Sigmoid colon (tissue), 7 donors: Measurements from ENCODE around the gene MASTL. TPM values are rescaled to one million over a fixed set of nuclear protein-coding genes. Genes with fewer than 3 reads are reported as not detected.

Experiments
- DNase-seq: peaks from one replicate; pipeline ENCODE4 v3.0.0-alpha.2; 2019
- H3K27ac ChIP-seq, 4 donors: fragments of 200-600 bp; sonication (generic); one replicate each; pipeline ENCODE4 v1.5.1; 2016 to 2019; ENCODE audit warnings: mild to moderate bottlenecking in 1 of 4
- H3K27me3 ChIP-seq, 3 donors: fragments of 200-600 bp; sonication (generic); one replicate each; pipeline ENCODE4 v1.5.1; 2019; ENCODE audit warnings: mild to moderate bottlenecking in 1 of 3
- H3K36me3 ChIP-seq, 4 donors: fragments of 200-600 bp; sonication (generic); one replicate each; pipeline ENCODE4 v1.5.1; 2016 to 2019
- H3K4me1 ChIP-seq, 4 donors: fragments of 200-600 bp; sonication (generic); one replicate each; pipeline ENCODE4 v1.5.1; 2017 to 2019
- H3K4me3 ChIP-seq, 4 donors: fragments of 200-600 bp; sonication (generic); one replicate each; pipeline ENCODE4 v1.5.1; 2017 to 2019; ENCODE audit warnings: mild to moderate bottlenecking in 2 of 4, moderate library complexity in 1 of 4
- H3K9me3 ChIP-seq, 4 donors: fragments of 200-600 bp in 3 of 4; sonication (generic) in 3 of 4; one replicate each; pipeline versions ENCODE4 v1.5.1 to v1.6.1; 2013 to 2019
- EP300 ChIP-seq, 4 donors: sonication (generic); formaldehyde crosslinking; IDR thresholded peaks; one replicate each; pipeline ENCODE4 v1.6.1; 2017; ENCODE audit warnings: antibody characterized with exemption in 4 of 4
- POLR2A ChIP-seq, 2 donors: fragments of 450-650 bp; IDR thresholded peaks; one replicate each; pipeline ENCODE4 v1.6.1; 2016; ENCODE audit warnings: antibody characterized with exemption in 2 of 2, mild to moderate bottlenecking in 2 of 2, moderate library complexity in 2 of 2
- POLR2AphosphoS5 ChIP-seq, 4 donors: sonication (generic); formaldehyde crosslinking; IDR thresholded peaks; one replicate each; pipeline ENCODE4 v1.6.1; 2017; ENCODE audit warnings: antibody characterized with exemption in 4 of 4
- WGBS, 2 donors: extraction: QIAGEN DNeasy Blood & Tissue Kit; methylation state at CpG; one replicate each; pipeline ENCODE4 v1.1.7; 2013; 5-methylcytosine and 5-hydroxymethylcytosine counted together
- intact Hi-C: fragments of 100-400 bp; cut with DNase I; formaldehyde crosslinking; loops from one replicate; pipeline ENCODE4 v1.15.1; 2023
- polyA plus RNA-seq, 3 donors: library from polyadenylated mRNA; stranded (reverse); fragments of 200-250 nt; gene quantifications; one replicate each; pipeline ENCODE4 v1.2.3, GENCODE V29; 2013
- total RNA-seq, 4 donors: library from RNA; depleted of rRNA; stranded (reverse); fragments of >200 nt; gene quantifications; one replicate each; pipeline ENCODE4 v1.1.0, GENCODE V29; 2016
- TF ChIP-seq, protein P1 (sequence below), 4 experiments: fragments of 450-650 bp in 3 of 4; fragments of 200-600 bp in 1 of 4; IDR thresholded peaks; one replicate each; pipeline ENCODE4 v1.5.1; 2016 to 2019; ENCODE audit warnings: antibody characterized with exemption in 4 of 4, mild to moderate bottlenecking in 3 of 4, moderate library complexity in 2 of 4
- donor health status: healthy with polysubstance abuse.
- donor health status: Bipolar disorder and iron deficiency.
- donor health status: healthy.

Gene MASTL
- total and polyA plus RNA-seq, 7 donors: 1.8 to 6.6 (median 4.9) TPM

DNA sequence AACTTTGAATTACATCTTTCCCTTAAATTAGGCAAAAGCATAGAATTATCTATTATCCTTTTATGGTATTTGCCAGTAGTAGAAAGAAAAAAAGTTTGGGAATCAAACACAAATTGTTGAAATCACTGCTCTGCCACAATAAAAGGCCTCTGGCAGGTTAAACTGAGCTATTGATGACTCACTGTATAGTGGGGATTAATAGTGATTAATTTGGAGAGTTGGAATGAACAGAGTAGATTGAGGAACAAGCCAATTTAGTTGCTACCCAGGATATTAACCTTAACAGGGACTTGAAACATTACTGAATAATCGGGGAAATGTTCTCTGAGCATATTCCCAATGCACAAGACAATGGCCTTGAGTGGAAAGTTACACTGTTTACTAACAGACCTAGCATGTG lies 33.1 kb downstream of the MASTL start:
- Histone ChIP-seq H3K27me3 (no peaks in the 10 kb centered on the region), H3K4me3 (no peak overlapping the region), H3K4me1 (no peaks in the 10 kb centered on the region), H3K36me3 (peaks cover 0 to 28% (median 2%) of the 10 kb centered on the region in 4 donors), H3K27ac (no peak overlapping the region), H3K9me3 (no peaks in the 10 kb centered on the region)
- intact Hi-C loops: no loop called here
- TF ChIP-seq EP300 (IDR thresholded peaks at IDR 0.05) (no peak), POLR2A (IDR thresholded peaks at IDR 0.05) (no peak), POLR2AphosphoS5 (IDR thresholded peaks at IDR 0.05) (no peak)
- TF ChIP-seq, protein P1, sequence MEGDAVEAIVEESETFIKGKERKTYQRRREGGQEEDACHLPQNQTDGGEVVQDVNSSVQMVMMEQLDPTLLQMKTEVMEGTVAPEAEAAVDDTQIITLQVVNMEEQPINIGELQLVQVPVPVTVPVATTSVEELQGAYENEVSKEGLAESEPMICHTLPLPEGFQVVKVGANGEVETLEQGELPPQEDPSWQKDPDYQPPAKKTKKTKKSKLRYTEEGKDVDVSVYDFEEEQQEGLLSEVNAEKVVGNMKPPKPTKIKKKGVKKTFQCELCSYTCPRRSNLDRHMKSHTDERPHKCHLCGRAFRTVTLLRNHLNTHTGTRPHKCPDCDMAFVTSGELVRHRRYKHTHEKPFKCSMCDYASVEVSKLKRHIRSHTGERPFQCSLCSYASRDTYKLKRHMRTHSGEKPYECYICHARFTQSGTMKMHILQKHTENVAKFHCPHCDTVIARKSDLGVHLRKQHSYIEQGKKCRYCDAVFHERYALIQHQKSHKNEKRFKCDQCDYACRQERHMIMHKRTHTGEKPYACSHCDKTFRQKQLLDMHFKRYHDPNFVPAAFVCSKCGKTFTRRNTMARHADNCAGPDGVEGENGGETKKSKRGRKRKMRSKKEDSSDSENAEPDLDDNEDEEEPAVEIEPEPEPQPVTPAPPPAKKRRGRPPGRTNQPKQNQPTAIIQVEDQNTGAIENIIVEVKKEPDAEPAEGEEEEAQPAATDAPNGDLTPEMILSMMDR (IDR thresholded peaks at IDR 0.05): no peak
- 91% methylated on average over 1 of the region's 1 CpG for WGBS, 2 donors
- no peak for DNase-seq

DNA sequence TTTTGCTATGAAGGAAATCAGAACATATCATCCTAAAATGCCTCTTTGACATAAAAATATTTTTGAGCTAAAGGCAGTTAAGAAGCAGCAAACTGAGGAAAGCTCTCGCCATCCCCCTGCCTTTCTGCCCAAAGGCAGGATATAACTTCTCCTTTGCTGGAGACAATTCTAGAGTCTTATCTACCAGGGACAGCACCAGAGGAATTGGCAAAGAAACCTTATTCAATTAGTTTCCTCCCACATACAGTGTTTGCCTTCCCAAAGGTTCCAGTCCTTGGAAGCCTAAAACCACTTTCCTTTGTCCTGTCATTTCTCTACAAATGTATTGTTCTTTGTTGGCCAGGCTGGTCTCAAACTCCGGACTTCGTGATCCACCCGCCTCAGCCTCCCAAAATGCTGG lies 33.7 kb downstream of the MASTL start:
- intact Hi-C loops: no loop called here
- no peaks in the 10 kb centered on the region for H3K9me3 ChIP-seq
- no peak overlapping the region for H3K4me3 ChIP-seq
- DNase-seq: no peak
- no peaks in the 10 kb centered on the region for H3K27me3 ChIP-seq
- no peaks in the 10 kb centered on the region for H3K4me1 ChIP-seq
- peaks cover 0 to 28% (median 2%) of the 10 kb centered on the region in 4 donors for H3K36me3 ChIP-seq
- 97 to 98% methylated on average over 4 of the region's 4 CpGs for WGBS, 2 donors
- H3K27ac ChIP-seq: no peak overlapping the region
- TF ChIP-seq POLR2AphosphoS5 (IDR thresholded peaks at IDR 0.05) (no peak), POLR2A (IDR thresholded peaks at IDR 0.05) (no peak), EP300 (IDR thresholded peaks at IDR 0.05) (no peak)
- TF ChIP-seq, protein P1 (IDR thresholded peaks at IDR 0.05): no peak

DNA sequence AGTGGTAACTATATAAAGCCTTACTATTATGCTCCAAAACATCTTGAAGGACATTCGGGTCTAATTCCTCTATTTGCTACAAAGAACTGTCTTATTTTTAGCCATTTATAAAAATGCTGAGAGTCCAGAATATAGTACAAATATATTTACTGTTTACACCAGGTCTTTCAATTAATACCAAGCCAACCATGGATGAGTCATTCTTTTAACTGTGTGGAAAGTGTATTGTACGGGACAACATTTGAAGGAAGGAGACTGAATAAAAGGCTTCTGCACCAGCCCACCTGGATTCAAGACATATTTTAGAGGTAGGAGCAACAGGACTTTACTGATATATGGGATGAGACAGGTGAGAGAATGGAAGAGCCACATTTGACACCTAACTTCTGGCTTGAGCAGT lies 35.4 kb downstream of the MASTL start:
- peaks cover 0 to 31% (median 2%) of the 10 kb centered on the region in 4 donors for H3K36me3 ChIP-seq
- WGBS, 2 donors: 83 to 88% methylated on average over 2 of the region's 2 CpGs
- H3K27ac ChIP-seq: no peak overlapping the region
- no peaks in the 10 kb centered on the region for H3K9me3 ChIP-seq
- H3K27me3 ChIP-seq: no peaks in the 10 kb centered on the region
- H3K4me1 ChIP-seq: no peaks in the 10 kb centered on the region
- no peak overlapping the region for H3K4me3 ChIP-seq
- TF ChIP-seq, protein P1 (IDR thresholded peaks at IDR 0.05): no peak
- no peak for TF ChIP-seq POLR2AphosphoS5 (IDR thresholded peaks at IDR 0.05)
- TF ChIP-seq POLR2A (IDR thresholded peaks at IDR 0.05): no peak
- no peak for TF ChIP-seq EP300 (IDR thresholded peaks at IDR 0.05)
- intact Hi-C loops: no loop called here
- no peak for DNase-seq

DNA sequence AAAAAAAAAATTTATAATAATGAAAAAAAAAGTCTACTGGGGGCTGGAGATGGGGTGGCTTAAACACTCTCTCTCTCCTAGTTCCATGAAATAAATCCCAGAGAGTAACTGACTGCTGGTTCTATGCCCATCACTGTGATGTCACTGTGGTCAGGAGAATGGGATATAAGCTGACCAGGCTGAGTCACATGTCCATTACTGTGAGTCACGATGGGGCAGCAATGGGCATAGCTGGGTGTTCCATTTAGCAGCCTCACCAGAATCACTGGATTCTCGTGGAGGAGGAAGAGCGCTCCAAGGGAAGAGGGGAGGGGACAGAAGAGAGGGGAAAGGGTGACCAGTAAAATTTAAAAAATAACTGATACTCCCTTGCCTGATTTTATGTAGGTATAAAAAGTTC lies 37.1 kb downstream of the MASTL start:
- Histone ChIP-seq H3K27ac (no peak overlapping the region), H3K4me1 (no peaks in the 10 kb centered on the region), H3K36me3 (peaks cover 0 to 31% (median 0%) of the 10 kb centered on the region in 4 donors), H3K9me3 (no peaks in the 10 kb centered on the region), H3K4me3 (no peak overlapping the region), H3K27me3 (no peaks in the 10 kb centered on the region)
- intact Hi-C loops: no loop called here
- TF ChIP-seq POLR2A (IDR thresholded peaks at IDR 0.05): no peak
- 80 to 85% methylated on average over 3 of the region's 3 CpGs for WGBS, 2 donors
- DNase-seq: no peak

DNA sequence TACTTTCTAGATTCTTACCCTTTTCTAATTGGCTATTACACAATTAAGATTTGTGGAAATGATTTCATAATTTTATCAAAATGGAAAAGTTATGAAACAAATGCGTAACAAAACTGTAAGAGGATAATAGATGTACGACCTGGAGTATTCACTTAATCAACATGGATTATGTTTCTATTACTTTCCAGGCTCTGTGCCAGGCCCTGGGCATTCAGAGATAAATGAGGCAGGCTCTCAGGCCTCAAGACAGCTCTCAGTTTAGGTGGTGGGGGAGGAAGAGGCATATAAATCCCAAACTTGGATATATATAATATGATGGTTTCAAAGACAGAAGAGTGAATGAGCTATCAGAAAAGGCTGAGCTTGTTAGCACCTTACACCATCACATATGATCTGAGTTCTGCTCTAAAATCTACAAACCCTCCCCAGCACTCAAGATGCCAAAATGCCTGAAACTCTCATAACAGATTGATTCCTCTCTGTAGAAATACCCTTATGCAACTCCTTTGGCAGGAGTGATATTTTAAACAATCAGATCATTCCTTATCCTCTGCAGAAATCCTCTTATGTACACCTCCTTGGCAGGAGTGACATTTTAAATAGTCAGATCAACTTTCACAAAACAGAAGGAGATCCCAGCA lies 42.9 kb downstream of the MASTL start:
- no peaks in the 10 kb centered on the region for H3K27me3 ChIP-seq
- H3K4me3 ChIP-seq: no peak overlapping the region
- intact Hi-C loops: no loop called here
- H3K27ac ChIP-seq: peak overlapping the region in 1 of 4 donors; percentile 28
- no peaks in the 10 kb centered on the region for H3K4me1 ChIP-seq
- H3K36me3 ChIP-seq: peaks cover 1 to 75% (median 8%) of the 10 kb centered on the region in 4 donors
- no peak for TF ChIP-seq EP300 (IDR thresholded peaks at IDR 0.05)
- no peak for TF ChIP-seq POLR2A (IDR thresholded peaks at IDR 0.05)
- TF ChIP-seq, protein P1 (IDR thresholded peaks at IDR 0.05): no peak
- TF ChIP-seq POLR2AphosphoS5 (IDR thresholded peaks at IDR 0.05): no peak
- 71 to 78% methylated on average over 2 of the region's 2 CpGs for WGBS, 2 donors
- H3K9me3 ChIP-seq: no peaks in the 10 kb centered on the region
- no peak for DNase-seq
